Pancreas (tissue), 10 donors: ENCODE results near the gene ATP6V1F. TPM values are rescaled to one million over a fixed set of nuclear protein-coding genes. Genes with fewer than 3 reads are reported as not detected.

ENCODE experiments used
- ATAC-seq, 4 donors: fragments of 200-7000 bp; cut with Tn5 transposase; one replicate each; pipeline versions ENCODE4 v1.8.0 to v1.9.1; 2020; ENCODE audit warnings: mild to moderate bottlenecking in 4 of 4, moderate library complexity in 4 of 4
- DNase-seq, 6 donors: peaks; one replicate each; pipeline ENCODE4 v3.0.0-alpha.2; 2020
- FAIRE-seq: peaks from 2 replicates; lab custom pipeline; 2012; peaks lifted over from hg19 to GRCh38; lab: Jason Lieb, UNC
- H3K27ac ChIP-seq, 4 donors: fragments of 200-600 bp; sonication (generic); 1 replicate in 3 of 4; 2 replicates in 1 of 4; pipeline versions ENCODE4 v1.5.0 to v1.8.0; 2020
- H3K27me3 ChIP-seq, 4 donors: fragments of 200-600 bp; one replicate each; pipeline ENCODE4 v1.8.0; 2021
- H3K36me3 ChIP-seq, 3 donors: fragments of 200-600 bp; sonication (generic) in 1 of 3; one replicate each; pipeline versions ENCODE4 v1.5.0 to v1.8.0; 2020 to 2021
- H3K4me1 ChIP-seq, 3 donors: fragments of 200-600 bp; one replicate each; pipeline ENCODE4 v1.8.0; 2021
- H3K4me3 ChIP-seq, 4 donors: fragments of 200-600 bp; sonication (generic) in 2 of 4; one replicate each; pipeline versions ENCODE4 v1.5.0 to v1.8.0; 2020 to 2021
- H3K9me3 ChIP-seq, 4 donors: fragments of 200-600 bp; one replicate each; pipeline ENCODE4 v1.8.0; 2021
- CTCF ChIP-seq, 4 donors: fragments of 200-600 bp; sonication (generic) in 3 of 4; IDR thresholded peaks; one replicate each; pipeline versions ENCODE4 v1.5.0 to v1.8.0; 2021; ENCODE audit warnings: antibody characterized with exemption in 4 of 4
- WGBS, 2 donors: extraction: QIAGEN DNeasy Blood & Tissue Kit; methylation state at CpG; one replicate each; pipeline ENCODE4 v1.1.7; 2013; 5-methylcytosine and 5-hydroxymethylcytosine counted together
- intact Hi-C, 3 donors: fragments of 100-400 bp; cut with DNase I; formaldehyde crosslinking; loops; one replicate each; pipeline versions ENCODE4 v1.11.1 to v1.14.2; 2022
- polyA plus RNA-seq, 2 donors: library from polyadenylated mRNA; stranded (reverse); fragments of 200-250 nt; gene quantifications; one replicate each; pipeline ENCODE4 v1.2.3, GENCODE V29; 2013
- total RNA-seq, 6 donors: library from RNA; stranded (reverse); fragmentation: NEBNext Ultra II Directional in 4 of 6; extraction: Animal tissue kit (Norgen Biotek cat#: 25700) in 4 of 6; gene quantifications; one replicate each; pipeline versions ENCODE4 v1.2.1 to v1.2.4, GENCODE V29; 2021 to 2023
- donor health status: healthy with polysubstance abuse.
- donor health status: DM: no; HTN: no; CAD: no; lungs with moderate emphysema.
- donor health status: DM: no; HTN: no; CAD: no.
- donor health status: control.
- donor health status: control.
- donor health status: Bipolar disorder and iron deficiency.
- donor health status: DM: yes; HTN: yes; CAD: no.
- donor health status: DM: no; HTN: no; CAD: no.
- donor health status: DM: no; HTN: no; CAD: no.
- donor health status: DM: yes; HTN: yes; CAD: no.

ATP6V1F gene
- total and polyA plus RNA-seq, 8 donors = 28.1 to 96.9 (median 45.3) TPM

- DNase-seq (peak in 1 of 6 donors; percentile 5), FAIRE-seq (no peak), ATAC-seq (no peak)
- Histone ChIP-seq H3K27me3 (no peaks in the 10 kb centered on the region), H3K9me3 (no peaks in the 10 kb centered on the region), H3K4me1 (no peaks in the 10 kb centered on the region), H3K4me3 (no peak overlapping the region), H3K27ac (no peak overlapping the region), H3K36me3 (no peaks in the 10 kb centered on the region)
- 76 to 93% methylated on average over 6 of the region's 6 CpGs for WGBS, 2 donors
- TF ChIP-seq CTCF (IDR thresholded peaks at IDR 0.05) = no peak
- intact Hi-C loops = loop anchor here in 2 of 3 donors (5.0 to 10.0 kb wide), 2 partner anchors 178 to 296 kb away; no protein-coding TSS in a partner anchor
These were observed 46.3 kb downstream of the ATP6V1F start for GRCh38 chr7:128908750-128909624.

GRCh38 chr7:128909625-128910568, 47.2 kb downstream of the ATP6V1F start:
- intact Hi-C loops = loop anchor here in 2 of 3 donors (5.0 to 10.0 kb wide), 2 partner anchors 177 to 295 kb away; no protein-coding TSS in a partner anchor
- DNase-seq (peak in 3 of 6 donors; percentile 12 to 64 (median 54)), ATAC-seq (peak; percentile 27 to 47 (median 36)), FAIRE-seq (no peak)
- Histone ChIP-seq H3K27ac (no peak overlapping the region), H3K4me3 (peak overlapping the region in 3 of 4 donors; percentile 1 to 27 (median 10)), H3K4me1 (no peaks in the 10 kb centered on the region), H3K9me3 (no peaks in the 10 kb centered on the region), H3K36me3 (no peaks in the 10 kb centered on the region), H3K27me3 (no peaks in the 10 kb centered on the region)
- no peak for TF ChIP-seq CTCF (IDR thresholded peaks at IDR 0.05)
- 17 to 18% methylated on average over 39 to 42 of the region's 42 CpGs for WGBS, 2 donors

GRCh38 chr7:128910569-128910945, 47.9 kb downstream of the ATP6V1F start, which contains the start of gene KCP:
TSS of gene KCP (minus strand) at chr7:128910709. CDS start at chr7:128910676, 33 bp downstream.
- no peaks in the 10 kb centered on the region for H3K27me3 ChIP-seq
- H3K4me3 ChIP-seq = peak within 1 kb of the TSS in 3 of 4 donors; percentile 1 to 27 (median 10)
- peak within 1 kb of the TSS in 1 of 4 donors; percentile 8 for H3K27ac ChIP-seq
- H3K9me3 ChIP-seq = no peaks in the 10 kb centered on the region
- ATAC-seq = peak in 3 of 4 donors; percentile 19 to 47 (median 35)
- H3K4me1 ChIP-seq = no peaks in the 10 kb centered on the region
- no peak for TF ChIP-seq CTCF (IDR thresholded peaks at IDR 0.05)
- DNase-seq = peak in 2 of 6 donors; percentile 11 to 50
- 28 to 38% methylated on average over 17 to 34 of the region's 34 CpGs for WGBS, 2 donors
- FAIRE-seq = no peak
- intact Hi-C loops = no loop called here
- H3K36me3 ChIP-seq = no peaks in the 10 kb centered on the region

GRCh38 chr7:128911423-128912031, 48.9 kb downstream of the ATP6V1F start:
- peak in 3 of 4 donors; percentile 38 to 64 (median 51) for ATAC-seq
- intact Hi-C loops = no loop called here
- no peak for FAIRE-seq
- Histone ChIP-seq H3K4me3 (no peak overlapping the region), H3K4me1 (no peaks in the 10 kb centered on the region), H3K9me3 (no peaks in the 10 kb centered on the region), H3K27me3 (no peaks in the 10 kb centered on the region), H3K27ac (peak overlapping the region in 1 of 4 donors; percentile 8), H3K36me3 (no peaks in the 10 kb centered on the region)
- 66 to 83% methylated on average over 8 of the region's 8 CpGs for WGBS, 2 donors
- TF ChIP-seq CTCF (IDR thresholded peaks at IDR 0.05) = no peak
- peak in 2 of 6 donors; percentile 16 to 53 for DNase-seq
